A549 (cell line): Measurements from ENCODE around the gene ASB16. TPM values are rescaled to one million over a fixed set of nuclear protein-coding genes. Genes with fewer than 3 reads are reported as not detected.

Experiments used
- ATAC-seq, 2 experiments: fragments of 200-7000 bp in 1 of 2; fragments of >200 bp in 1 of 2; cut with Nextera tagmentation in 1 of 2; cut with Tn5 transposase in 1 of 2; 3 replicates each; pipeline versions ENCODE4 v1.8.0 to v1.9.1; 2018 to 2020; ENCODE audit warnings: mild to moderate bottlenecking in 1 of 2, moderate library complexity in 1 of 2
- CTCF ChIA-PET: fragments of 300-600 bp; sonication (Branson Sonifier 250); formaldehyde crosslinking; extraction: SDS; loops from one replicate; lab custom pipeline; 2021; ENCODE audit warnings: antibody characterized with exemption, inconsistent platforms; lab: Yijun Ruan, JAX
- POLR2A ChIA-PET: fragments of 350-600 bp; formaldehyde crosslinking; extraction: SDS; loops from one replicate; lab custom pipeline; 2021; ENCODE audit warnings: antibody characterized with exemption, inconsistent platforms; lab: Yijun Ruan, JAX
- DNase-seq, 2 experiments: peaks; one replicate each; pipeline versions ENCODE4 v3.0.0 to v3.0.0-alpha.2; 2011 to 2016; ENCODE audit warnings: low read depth in 1 of 2, low spot score in 1 of 2
- FAIRE-seq: peaks from 2 replicates; lab custom pipeline; 2011; peaks lifted over from hg19 to GRCh38; lab: Jason Lieb, UNC
- H3K27ac ChIP-seq, 2 experiments: fragments of >200 bp; sonication (Bioruptor Twin); formaldehyde crosslinking; 3 replicates each; pipeline ENCODE4 v1.5.1; 2016 to 2017
- H3K4me1 ChIP-seq: fragments of >200 bp; sonication (Bioruptor Twin); formaldehyde crosslinking; 3 replicates; pipeline ENCODE4 v1.6.1; 2016
- H3K4me2 ChIP-seq: fragments of >200 bp; sonication (Bioruptor Twin); formaldehyde crosslinking; 3 replicates; pipeline ENCODE4 v1.6.1; 2016
- H3K4me3 ChIP-seq: fragments of >200 bp; sonication (Bioruptor Twin); formaldehyde crosslinking; 3 replicates; pipeline ENCODE4 v1.5.1; 2016
- H3K9me3 ChIP-seq: fragments of >200 bp; sonication (Bioruptor Twin); formaldehyde crosslinking; 3 replicates; pipeline ENCODE4 v1.6.1; 2016
- BCL3 ChIP-seq: fragments of >200 bp; sonication (Bioruptor Twin); formaldehyde crosslinking; IDR thresholded peaks from 3 replicates; pipeline ENCODE4 v1.6.1; 2016
- BHLHE40 ChIP-seq: IDR thresholded peaks from 2 replicates; pipeline ENCODE4 v1.6.1; 2012; ENCODE audit warnings: low read depth, low read length, inconsistent platforms
- CBX2 ChIP-seq: fragments of 200-600 bp; sonication (generic); IDR thresholded peaks from 2 replicates; pipeline ENCODE4 v1.6.1; 2016; ENCODE audit warnings: low read depth, mild to moderate bottlenecking, borderline replicate concordance
- CEBPB ChIP-seq, 2 experiments: fragments of >200 bp in 1 of 2; sonication (Bioruptor Twin) in 1 of 2; formaldehyde crosslinking in 1 of 2; IDR thresholded peaks; 2 replicates each; pipeline ENCODE4 v1.6.1; 2012 to 2016
- CHD2 ChIP-seq: fragments of 150-350 bp; IDR thresholded peaks from 2 replicates; pipeline ENCODE4 v1.6.1; 2014; ENCODE audit warnings: low read length; ENCODE audit not compliant: partially characterized antibody
- CHD4 ChIP-seq: fragments of 200-600 bp; sonication (generic); IDR thresholded peaks from 2 replicates; pipeline ENCODE4 v1.6.1; 2016; ENCODE audit warnings: antibody characterized with exemption, mild to moderate bottlenecking, borderline replicate concordance
- CTCF ChIP-seq: fragments of >200 bp; sonication (Bioruptor Twin); formaldehyde crosslinking; IDR thresholded peaks from 3 replicates; pipeline ENCODE4 v1.5.1; 2016
- E2F6 ChIP-seq: IDR thresholded peaks from 2 replicates; pipeline ENCODE4 v1.6.1; 2012; ENCODE audit warnings: low read depth, borderline replicate concordance
- EHF ChIP-seq: fragments of 250-450 bp; sonication (Bioruptor Pico); IDR thresholded peaks from 2 replicates; pipeline ENCODE4 v1.5.0; 2020; ENCODE audit warnings: mild to moderate bottlenecking
- ESRRA ChIP-seq: fragments of 150-350 bp; IDR thresholded peaks from 2 replicates; pipeline ENCODE4 v1.6.1; 2014; ENCODE audit warnings: mild to moderate bottlenecking, low read length, borderline replicate concordance
- GATA3 ChIP-seq: IDR thresholded peaks from 2 replicates; pipeline ENCODE4 v1.6.1; 2012; ENCODE audit warnings: borderline replicate concordance
- HEYL ChIP-seq: fragments of 250-450 bp; sonication (Bioruptor Pico); IDR thresholded peaks from 2 replicates; pipeline ENCODE4 v1.8.0; 2021; ENCODE audit warnings: mild to moderate bottlenecking, moderate library complexity
- HMGXB4 ChIP-seq: fragments of 250-450 bp; sonication (Bioruptor Pico); IDR thresholded peaks from 2 replicates; pipeline ENCODE4 v1.5.0; 2021; ENCODE audit warnings: mild to moderate bottlenecking, moderate library complexity, borderline replicate concordance
- HOXA7 ChIP-seq: fragments of 250-450 bp; sonication (Bioruptor Pico); IDR thresholded peaks from 2 replicates; pipeline ENCODE4 v1.5.0; 2020; ENCODE audit warnings: mild to moderate bottlenecking, moderate library complexity
- HOXB13 ChIP-seq: fragments of 250-450 bp; sonication (Bioruptor Pico); IDR thresholded peaks from 2 replicates; pipeline ENCODE4 v1.5.0; 2020; ENCODE audit warnings: low read depth, mild to moderate bottlenecking, moderate library complexity
- HOXB5 ChIP-seq: fragments of 250-450 bp; sonication (Bioruptor Pico); IDR thresholded peaks from 2 replicates; pipeline ENCODE4 v1.5.0; 2020; ENCODE audit warnings: mild to moderate bottlenecking, moderate library complexity
- JUN ChIP-seq, 2 experiments: fragments of >200 bp; sonication (Bioruptor Twin); formaldehyde crosslinking; IDR thresholded peaks; 2 replicates in 1 of 2; 3 replicates in 1 of 2; pipeline ENCODE4 v1.6.1; 2016 to 2017
- JUNB ChIP-seq: fragments of >200 bp; sonication (Bioruptor Twin); formaldehyde crosslinking; IDR thresholded peaks from 2 replicates; pipeline ENCODE4 v1.6.1; 2016
- MAX ChIP-seq: IDR thresholded peaks from 2 replicates; pipeline ENCODE4 v1.6.1; 2012
- MAZ ChIP-seq: fragments of 150-350 bp; IDR thresholded peaks from 2 replicates; pipeline ENCODE4 v1.6.1; 2014; ENCODE audit warnings: antibody characterized with exemption, low read depth, low read length, borderline replicate concordance
- NFE2L2 ChIP-seq: fragments of 150-350 bp; conservative IDR thresholded peaks from 2 replicates; pipeline ENCODE4 v1.6.1; 2014; ENCODE audit warnings: low read length
- PHF8 ChIP-seq: fragments of 200-600 bp; sonication (generic); IDR thresholded peaks from 2 replicates; pipeline ENCODE4 v1.6.1; 2016; ENCODE audit warnings: low read depth, mild to moderate bottlenecking, antibody characterized with exemption, moderate library complexity, borderline replicate concordance
- POLR2A ChIP-seq: IDR thresholded peaks from 2 replicates; pipeline ENCODE4 v1.6.1; 2012; ENCODE audit warnings: mild to moderate bottlenecking, low read length
- RAD21 ChIP-seq, 2 experiments: fragments of >200 bp in 1 of 2; sonication (Bioruptor Twin) in 1 of 2; formaldehyde crosslinking in 1 of 2; IDR thresholded peaks in 1 of 2; conservative IDR thresholded peaks in 1 of 2; 2 replicates in 1 of 2; 3 replicates in 1 of 2; pipeline ENCODE4 v1.6.1; 2012 to 2018; ENCODE audit warnings: inconsistent platforms in 1 of 2
- RARB ChIP-seq: fragments of 250-450 bp; sonication (Bioruptor Pico); IDR thresholded peaks from 2 replicates; pipeline ENCODE4 v1.8.0; 2021; ENCODE audit warnings: mild to moderate bottlenecking, moderate library complexity
- RFX5 ChIP-seq: fragments of 450-650 bp; IDR thresholded peaks from 2 replicates; pipeline ENCODE4 v1.7.1; 2014; ENCODE audit warnings: antibody characterized with exemption, mild to moderate bottlenecking, moderate library complexity
- SMC3 ChIP-seq: fragments of >200 bp; sonication (Bioruptor Twin); formaldehyde crosslinking; IDR thresholded peaks from 3 replicates; pipeline ENCODE4 v1.6.1; 2018; ENCODE audit warnings: inconsistent platforms
- SREBF2 ChIP-seq: fragments of 450-650 bp; IDR thresholded peaks from 2 replicates; pipeline ENCODE4 v1.6.1; 2014; ENCODE audit warnings: mild to moderate bottlenecking, moderate library complexity
- ZC3H11A ChIP-seq: fragments of 450-650 bp; IDR thresholded peaks from 2 replicates; pipeline ENCODE4 v1.6.1; 2014; ENCODE audit warnings: antibody characterized with exemption, mild to moderate bottlenecking
- ZFP36 ChIP-seq: fragments of 450-650 bp; IDR thresholded peaks from 2 replicates; pipeline ENCODE4 v1.6.1; 2014; ENCODE audit warnings: borderline replicate concordance; ENCODE audit not compliant: partially characterized antibody
- WGBS: methylation state at CpG from one replicate; pipeline ENCODE4 v1.1.6; 2017; ENCODE audit errors: missing lambda C conversion rate; 5-methylcytosine and 5-hydroxymethylcytosine counted together
- polyA plus RNA-seq, 4 experiments: library from polyadenylated mRNA; depleted of rRNA in 3 of 4; stranded (reverse); fragments of >200 nt; fragmentation: RNase III in 1 of 4; extraction: RNeasy Plus Mini Kit Qiagen cat#74134 plus additional on column Dnase treatment in 1 of 4; gene quantifications; 2 replicates in 3 of 4; 3 replicates in 1 of 4; pipeline ENCODE4 v1.2.3, GENCODE V29; 2011 to 2017

Gene ASB16
- polyA plus RNA-seq, 2 of the 4 experiments (the other 2 are of a cell fraction) = 0.15 TPM; not detected in 1

GRCh38 chr17:44122816-44123355, 47.6 kb upstream of the ASB16 start:
- TF ChIP-seq CEBPB (IDR thresholded peaks at IDR 0.05) (no peak), PHF8 (0 out of 2 replicates have a peak, but pooled peaks have one; percentile 21)
- Histone ChIP-seq H3K4me1 (peaks cover 28% of the 10 kb centered on the region), H3K27ac (peak overlapping the region; percentile 87 to 93), H3K4me2 (peak overlapping the region; percentile 80), H3K9me3 (no peaks in the 10 kb centered on the region), H3K4me3 (peak overlapping the region; percentile 81)
- POLR2A ChIA-PET = interaction anchor here (0.6 to 4.1 kb wide), 18 partner anchors 7 to 1706 kb away, joined by 3 to 50 read pairs (median 8); partner anchors contain the start of genes ATXN7L3, G6PC3, LSM12 and TMUB2
- ATAC-seq (peak in 1 of 2 experiments; percentile 0; a peak in 1 of 6 replicates), DNase-seq (no peak), FAIRE-seq (no peak)
- CTCF ChIA-PET = interaction anchor here (0.8 to 33.5 kb wide), 20 partner anchors 9 to 283 kb away, joined by 3 to 1202 read pairs (median 4); partner anchors contain the start of gene HROB
- 29% methylated on average over 18 of the region's 32 CpGs for WGBS

- DNase-seq = peak; percentile 92 to 96
- peak within 1 kb of the TSS; percentile 81 for H3K4me3 ChIP-seq
- CTCF ChIA-PET = interaction anchor here (0.6 to 33.5 kb wide), 19 partner anchors 9 to 284 kb away, joined by 3 to 1202 read pairs (median 4); partner anchors contain the start of gene HROB
- H3K27ac ChIP-seq = peak within 1 kb of the TSS; percentile 87 to 93
- peak within 1 kb of the TSS; percentile 80 for H3K4me2 ChIP-seq
- H3K4me1 ChIP-seq = peaks cover 28% of the 10 kb centered on the region
- peak; percentile 84 to 92 for ATAC-seq
- no peaks in the 10 kb centered on the region for H3K9me3 ChIP-seq
- FAIRE-seq = peak; percentile 23
- 2% methylated on average over 27 of the region's 78 CpGs for WGBS
- POLR2A ChIA-PET = interaction anchor here (0.7 to 4.1 kb wide), 16 partner anchors 8 to 80 kb away, joined by 3 to 50 read pairs (median 8); partner anchors contain the start of genes ATXN7L3, G6PC3, LSM12 and TMUB2
- TF ChIP-seq ESRRA = no peak
- peak; percentile 36; the same call in 1 of the 2 replicates for TF ChIP-seq HOXB5 (CRISPR knock-in tag)
- TF ChIP-seq NFE2L2 = no peak
- TF ChIP-seq ZC3H11A = no peak
- peak; percentile 67; the same call in 1 of the 2 replicates for TF ChIP-seq HMGXB4 (CRISPR knock-in tag)
- no peak for TF ChIP-seq ZFP36
- TF ChIP-seq CHD4 = no peak
- no peak for TF ChIP-seq HOXB13 (CRISPR knock-in tag)
- TF ChIP-seq JUNB = no peak
- no peak for TF ChIP-seq RFX5
- no peak for TF ChIP-seq CHD2
- no peak for TF ChIP-seq E2F6
- TF ChIP-seq BCL3 = peak; percentile 55; the same call in 1 of the 3 replicates
- peak in 1 of 2 experiments; percentile 70; a peak in 2 of 5 replicates for TF ChIP-seq JUN (IDR thresholded peaks at IDR 0.05)
- peak; percentile 77 for TF ChIP-seq SMC3
- peak; percentile 76; the same call in 1 of the 2 replicates for TF ChIP-seq MAX
- TF ChIP-seq BHLHE40 = no peak
- TF ChIP-seq CEBPB (IDR thresholded peaks at IDR 0.05) = peak; percentile 87 to 94
- TF ChIP-seq HOXA7 = no peak
- peak; percentile 68; the same call in 1 of the 2 replicates for TF ChIP-seq MAZ
- TF ChIP-seq SREBF2 = no peak
- TF ChIP-seq PHF8 = 0 out of 2 replicates have a peak, but pooled peaks have one; percentile 19
- peak; percentile 60 for TF ChIP-seq POLR2A
- no peak for TF ChIP-seq EHF (CRISPR knock-in tag)
- no peak for TF ChIP-seq HEYL (CRISPR knock-in tag)
- no peak for TF ChIP-seq CBX2
- no peak for TF ChIP-seq RARB (CRISPR knock-in tag)
- peak; percentile 68 for TF ChIP-seq CTCF
- TF ChIP-seq GATA3 = peak; percentile 9; the same call in 1 of the 2 replicates
- TF ChIP-seq RAD21 (conservative IDR thresholded peaks at IDR 0.05 in 1 of 2, IDR thresholded peaks at IDR 0.05 in 1 of 2) = peak; percentile 53 to 63
Observed at GRCh38 chr17:44123356-44124117, 47.0 kb upstream of the ASB16 start, which contains the start of gene HDAC5. Gene HDAC5, minus strand, starts transcription at chr17:44123641. Its CDS starts 6,126 bp downstream, at chr17:44117515.
